GM19193 (cell line): ENCODE measurements around the gene ALDH1A1.

Experiments
- POLR2A ChIP-seq: IDR thresholded peaks from 4 replicates; pipeline ENCODE4 v1.6.1; 2011; ENCODE audit not compliant: insufficient read depth, insufficient read length; ENCODE audit errors: extremely low read depth

Gene ALDH1A1

GRCh38 chr9:72954431-72955125, 1.7 kb upstream of the ALDH1A1 start:
- TF ChIP-seq POLR2A: no peak

- TF ChIP-seq POLR2A: no peak
Measured at GRCh38 chr9:72952381-72952690, 517 bp downstream of the ALDH1A1 start.

GRCh38 chr9:72951520-72952380, 1.1 kb downstream of the ALDH1A1 start:
- TF ChIP-seq POLR2A: no peak

GRCh38 chr9:72950875-72951442, 1.9 kb downstream of the ALDH1A1 start:
- no peak for TF ChIP-seq POLR2A

- no peak for TF ChIP-seq POLR2A
Measured at GRCh38 chr9:72949918-72950325, 2.9 kb downstream of the ALDH1A1 start.

- no peak for TF ChIP-seq POLR2A
Measured at GRCh38 chr9:72949244-72949582, 3.6 kb downstream of the ALDH1A1 start.

- TF ChIP-seq POLR2A: no peak
Measured at GRCh38 chr9:72948575-72949243, 4.1 kb downstream of the ALDH1A1 start.

GRCh38 chr9:72947984-72948465, 4.8 kb downstream of the ALDH1A1 start:
- no peak for TF ChIP-seq POLR2A

GRCh38 chr9:72946821-72947220, 6.0 kb downstream of the ALDH1A1 start:
- no peak for TF ChIP-seq POLR2A

- no peak for TF ChIP-seq POLR2A
Measured at GRCh38 chr9:72946318-72946717, 6.5 kb downstream of the ALDH1A1 start.

- no peak for TF ChIP-seq POLR2A
Measured at GRCh38 chr9:72945391-72945790, 7.5 kb downstream of the ALDH1A1 start.

GRCh38 chr9:72943844-72944462, 8.9 kb downstream of the ALDH1A1 start:
- TF ChIP-seq POLR2A: no peak

GRCh38 chr9:72942451-72942850, 10.4 kb downstream of the ALDH1A1 start:
- no peak for TF ChIP-seq POLR2A

- TF ChIP-seq POLR2A: no peak
Measured at GRCh38 chr9:72937545-72937944, 15.3 kb downstream of the ALDH1A1 start.

- no peak for TF ChIP-seq POLR2A
Measured at GRCh38 chr9:72936679-72937078, 16.2 kb downstream of the ALDH1A1 start.

- no peak for TF ChIP-seq POLR2A
Measured at GRCh38 chr9:72936266-72936665, 16.6 kb downstream of the ALDH1A1 start.

- TF ChIP-seq POLR2A: no peak
Measured at GRCh38 chr9:72935595-72935994, 17.3 kb downstream of the ALDH1A1 start.
